GM23338 (cell line): ENCODE measurements around the gene PPP4R1.

Experiments used
- CREB1 ChIP-seq: fragments of 250-450 bp; sonication (Bioruptor Pico); IDR thresholded peaks from 2 replicates; pipeline ENCODE4 v1.5.0; 2020; ENCODE audit warnings: low read depth, mild to moderate bottlenecking, moderate library complexity
- CTCF ChIP-seq, 2 experiments: fragments of 200-600 bp in 1 of 2; sonication (generic) in 1 of 2; conservative IDR thresholded peaks; 2 replicates each; pipeline versions ENCODE4 v1.5.1 to v1.6.1; 2016 to 2017; ENCODE audit warnings: antibody characterized with exemption in 2 of 2, low read depth in 2 of 2, mild to moderate bottlenecking in 2 of 2, moderate library complexity in 1 of 2
- EZH2 ChIP-seq: fragments of 200-600 bp; sonication (generic); IDR thresholded peaks from one replicate; pipeline ENCODE4 v1.8.0; 2017; ENCODE audit warnings: antibody characterized with exemption, mild to moderate bottlenecking, low read depth; ENCODE audit not compliant: unreplicated experiment
- EZH2phosphoT487 ChIP-seq: fragments of 200-600 bp; sonication (generic); IDR thresholded peaks from one replicate; pipeline ENCODE4 v1.8.1; 2018; ENCODE audit warnings: antibody characterized with exemption; ENCODE audit not compliant: unreplicated experiment
- JUNB ChIP-seq: IDR thresholded peaks from one replicate; pipeline ENCODE4 v1.6.1; 2016; ENCODE audit warnings: antibody characterized with exemption; ENCODE audit not compliant: unreplicated experiment
- NANOG ChIP-seq: IDR thresholded peaks from 2 replicates; pipeline ENCODE4 v1.6.1; 2016; ENCODE audit warnings: antibody characterized with exemption, borderline replicate concordance
- POLR2AphosphoS5 ChIP-seq: IDR thresholded peaks from 2 replicates; pipeline ENCODE4 v1.6.1; 2016; ENCODE audit warnings: antibody characterized with exemption, low read depth
- STAT1 ChIP-seq: IDR thresholded peaks from one replicate; pipeline ENCODE4 v1.6.1; 2016; ENCODE audit warnings: antibody characterized with exemption; ENCODE audit not compliant: unreplicated experiment
- ZNF331 ChIP-seq: fragments of 250-450 bp; sonication (Bioruptor Pico); IDR thresholded peaks from 2 replicates; pipeline ENCODE4 v1.5.0; 2020; ENCODE audit warnings: low read depth, mild to moderate bottlenecking, moderate library complexity
- TF ChIP-seq, protein P1 (sequence below): IDR thresholded peaks from one replicate; pipeline ENCODE4 v1.6.1; 2018; ENCODE audit warnings: antibody characterized with exemption; ENCODE audit not compliant: unreplicated experiment
- TF ChIP-seq, protein P2 (sequence below): IDR thresholded peaks from 2 replicates; pipeline ENCODE4 v1.6.1; 2016; ENCODE audit warnings: antibody characterized with exemption

DNA sequence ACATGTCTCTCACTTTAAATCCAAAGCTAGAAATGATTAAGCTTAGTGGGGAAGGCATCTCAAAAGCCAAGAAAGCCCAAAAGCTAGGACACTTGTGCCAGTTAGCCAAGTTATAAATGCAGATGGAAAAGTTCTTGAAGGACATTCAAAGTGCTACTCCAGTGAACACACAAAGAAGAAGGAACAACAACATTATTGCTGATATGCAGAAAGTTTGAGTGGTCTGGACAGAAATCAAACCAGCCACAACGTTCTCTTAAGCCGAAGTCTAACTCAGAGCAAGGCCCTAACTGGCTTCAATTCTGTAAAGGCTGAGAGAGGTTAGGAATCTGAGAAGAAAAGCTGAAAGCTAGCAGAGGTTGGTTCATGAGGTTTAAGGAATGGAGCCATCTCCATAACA, 49.0 kb downstream of the PPP4R1 start:
- TF ChIP-seq EZH2 = no peak
- no peak for TF ChIP-seq CTCF (conservative IDR thresholded peaks at IDR 0.05; ENCODE audit: low read depth in 2 of 2)
- TF ChIP-seq CREB1 (CRISPR knock-in tag) = no peak
- no peak for TF ChIP-seq POLR2AphosphoS5
- TF ChIP-seq, protein P1, sequence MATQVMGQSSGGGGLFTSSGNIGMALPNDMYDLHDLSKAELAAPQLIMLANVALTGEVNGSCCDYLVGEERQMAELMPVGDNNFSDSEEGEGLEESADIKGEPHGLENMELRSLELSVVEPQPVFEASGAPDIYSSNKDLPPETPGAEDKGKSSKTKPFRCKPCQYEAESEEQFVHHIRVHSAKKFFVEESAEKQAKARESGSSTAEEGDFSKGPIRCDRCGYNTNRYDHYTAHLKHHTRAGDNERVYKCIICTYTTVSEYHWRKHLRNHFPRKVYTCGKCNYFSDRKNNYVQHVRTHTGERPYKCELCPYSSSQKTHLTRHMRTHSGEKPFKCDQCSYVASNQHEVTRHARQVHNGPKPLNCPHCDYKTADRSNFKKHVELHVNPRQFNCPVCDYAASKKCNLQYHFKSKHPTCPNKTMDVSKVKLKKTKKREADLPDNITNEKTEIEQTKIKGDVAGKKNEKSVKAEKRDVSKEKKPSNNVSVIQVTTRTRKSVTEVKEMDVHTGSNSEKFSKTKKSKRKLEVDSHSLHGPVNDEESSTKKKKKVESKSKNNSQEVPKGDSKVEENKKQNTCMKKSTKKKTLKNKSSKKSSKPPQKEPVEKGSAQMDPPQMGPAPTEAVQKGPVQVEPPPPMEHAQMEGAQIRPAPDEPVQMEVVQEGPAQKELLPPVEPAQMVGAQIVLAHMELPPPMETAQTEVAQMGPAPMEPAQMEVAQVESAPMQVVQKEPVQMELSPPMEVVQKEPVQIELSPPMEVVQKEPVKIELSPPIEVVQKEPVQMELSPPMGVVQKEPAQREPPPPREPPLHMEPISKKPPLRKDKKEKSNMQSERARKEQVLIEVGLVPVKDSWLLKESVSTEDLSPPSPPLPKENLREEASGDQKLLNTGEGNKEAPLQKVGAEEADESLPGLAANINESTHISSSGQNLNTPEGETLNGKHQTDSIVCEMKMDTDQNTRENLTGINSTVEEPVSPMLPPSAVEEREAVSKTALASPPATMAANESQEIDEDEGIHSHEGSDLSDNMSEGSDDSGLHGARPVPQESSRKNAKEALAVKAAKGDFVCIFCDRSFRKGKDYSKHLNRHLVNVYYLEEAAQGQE = no peak
- no peak for TF ChIP-seq ZNF331 (CRISPR knock-in tag)
- no peak for TF ChIP-seq EZH2phosphoT487
- TF ChIP-seq STAT1 = no peak
- no peak for TF ChIP-seq JUNB
- TF ChIP-seq NANOG = no peak
- TF ChIP-seq, protein P2, sequence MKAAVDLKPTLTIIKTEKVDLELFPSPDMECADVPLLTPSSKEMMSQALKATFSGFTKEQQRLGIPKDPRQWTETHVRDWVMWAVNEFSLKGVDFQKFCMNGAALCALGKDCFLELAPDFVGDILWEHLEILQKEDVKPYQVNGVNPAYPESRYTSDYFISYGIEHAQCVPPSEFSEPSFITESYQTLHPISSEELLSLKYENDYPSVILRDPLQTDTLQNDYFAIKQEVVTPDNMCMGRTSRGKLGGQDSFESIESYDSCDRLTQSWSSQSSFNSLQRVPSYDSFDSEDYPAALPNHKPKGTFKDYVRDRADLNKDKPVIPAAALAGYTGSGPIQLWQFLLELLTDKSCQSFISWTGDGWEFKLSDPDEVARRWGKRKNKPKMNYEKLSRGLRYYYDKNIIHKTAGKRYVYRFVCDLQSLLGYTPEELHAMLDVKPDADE = no peak
